ENCODE results near the gene PDCD11. TPM values are rescaled to one million over a fixed set of nuclear protein-coding genes. Genes with fewer than 3 reads are reported as not detected.

The PDCD11 gene
- total RNA-seq, 2 experiments from 2014 or later: 56.4 to 56.7 TPM

DNA sequence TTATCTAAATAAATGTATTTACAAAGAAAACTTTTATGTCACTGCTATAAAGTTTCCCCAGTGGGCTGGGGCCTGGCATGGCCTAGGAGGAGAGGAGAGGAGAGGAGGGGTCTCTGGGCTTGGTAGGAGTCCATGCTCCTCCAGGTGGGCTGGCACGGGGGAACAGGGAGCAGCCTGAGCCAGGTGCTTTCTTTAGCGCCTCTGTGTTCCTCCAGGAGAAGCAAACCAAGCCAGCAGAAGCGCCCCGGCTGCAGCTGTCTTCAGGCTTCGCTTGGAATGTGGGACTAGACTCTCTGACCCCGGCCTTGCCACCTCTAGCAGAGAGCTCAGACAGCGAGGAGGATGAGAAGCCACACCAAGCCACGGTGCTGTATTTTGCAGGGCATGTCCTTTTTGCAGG lies 45.2 kb downstream of the PDCD11 start:
- Mint-ChIP-seq H3K36me3 (peaks cover 56% of the 10 kb centered on the region), H3K9me3 (no peaks in the 10 kb centered on the region), H3K4me3 (no peak overlapping the region), H3K27ac (no peak overlapping the region), H3K4me1 (ENCODE audit: low read depth) (no peaks in the 10 kb centered on the region), H3K27me3 (no peaks in the 10 kb centered on the region)
- intact Hi-C loops (cut with micrococcal nuclease): no loop called here
- POLR2A ChIA-PET: no interaction called here
- CTCF ChIA-PET: interaction anchor here (1.5 kb wide), 1 partner anchor 10 kb away, joined by 7 read pairs; the partner anchor contains the start of gene CALHM2
- DNase-seq: no peak

DNA sequence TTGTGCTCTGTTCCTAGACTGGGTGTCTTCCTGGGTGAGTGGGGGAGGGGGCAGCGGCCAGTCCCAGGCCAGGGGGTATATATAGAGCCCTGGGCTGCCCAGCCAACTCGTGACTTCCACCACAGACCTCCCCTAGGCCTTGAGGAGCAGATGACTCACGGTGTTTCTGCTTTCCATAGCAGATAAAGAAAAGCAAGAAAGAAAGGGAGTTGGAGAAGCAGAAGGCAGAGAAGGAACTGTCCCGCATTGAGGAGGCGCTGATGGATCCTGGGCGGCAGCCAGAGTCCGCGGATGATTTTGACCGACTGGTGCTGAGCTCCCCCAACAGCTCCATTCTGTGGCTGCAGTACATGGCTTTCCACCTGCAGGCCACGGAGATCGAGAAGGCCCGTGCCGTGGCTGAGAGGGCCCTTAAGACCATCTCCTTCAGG lies 45.6 kb downstream of the PDCD11 start:
- DNase-seq: no peak
- CTCF ChIA-PET: interaction anchor here (1.5 kb wide), 1 partner anchor 9 kb away, joined by 7 read pairs; the partner anchor contains the start of gene CALHM2
- intact Hi-C loops (cut with micrococcal nuclease): no loop called here
- no peak overlapping the region for H3K4me3 Mint-ChIP-seq
- POLR2A ChIA-PET: no interaction called here
- H3K27me3 Mint-ChIP-seq: no peaks in the 10 kb centered on the region
- peaks cover 53% of the 10 kb centered on the region for H3K36me3 Mint-ChIP-seq
- H3K27ac Mint-ChIP-seq: no peak overlapping the region
- peaks cover 3% of the 10 kb centered on the region for H3K4me1 Mint-ChIP-seq (ENCODE audit: low read depth)
- no peaks in the 10 kb centered on the region for H3K9me3 Mint-ChIP-seq

DNA sequence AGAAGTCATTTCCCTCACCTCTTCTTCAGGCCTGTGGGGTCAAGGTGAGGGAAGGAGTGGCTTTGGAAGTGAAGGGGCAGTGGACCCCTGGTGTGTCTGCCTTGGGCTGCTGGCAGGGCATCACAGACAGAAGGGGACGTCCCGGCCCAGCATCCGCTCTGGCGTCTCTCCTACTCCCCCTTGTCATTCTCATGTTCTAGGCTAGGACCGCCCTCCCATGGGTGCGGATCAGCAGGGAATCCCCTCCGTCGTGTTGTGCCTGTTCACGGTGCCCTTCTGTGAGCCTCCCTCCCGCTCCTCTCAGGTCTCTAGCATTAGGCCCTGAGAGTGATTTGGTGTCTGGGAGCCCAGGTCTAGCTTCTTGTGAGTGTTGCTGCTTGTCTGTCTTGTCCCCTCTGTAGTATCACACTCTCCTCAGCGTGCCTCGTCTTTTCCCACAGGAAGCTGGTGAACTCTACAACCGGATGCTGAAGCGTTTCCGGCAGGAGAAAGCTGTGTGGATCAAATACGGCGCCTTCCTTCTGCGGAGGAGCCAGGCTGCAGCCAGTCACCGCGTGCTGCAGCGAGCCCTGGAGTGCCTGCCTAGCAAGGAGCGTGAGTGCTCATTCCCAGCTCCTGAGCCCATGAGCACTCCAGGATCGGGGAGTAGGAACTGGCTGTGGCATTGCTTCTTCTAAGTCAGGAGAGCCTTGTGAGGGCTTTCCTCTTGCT lies 47.2 kb downstream of the PDCD11 start:
- Mint-ChIP-seq H3K4me1 (ENCODE audit: low read depth) (peaks cover 11% of the 10 kb centered on the region), H3K9me3 (no peaks in the 10 kb centered on the region), H3K4me3 (no peak overlapping the region), H3K27me3 (no peaks in the 10 kb centered on the region), H3K27ac (no peak overlapping the region), H3K36me3 (peaks cover 50% of the 10 kb centered on the region)
- intact Hi-C loops (cut with micrococcal nuclease): no loop called here
- POLR2A ChIA-PET: interaction anchor here (0.6 kb wide), 1 partner anchor 61 kb away, joined by 4 read pairs; no protein-coding TSS in a partner anchor
- CTCF ChIA-PET: no interaction called here
- no peak for DNase-seq

- Mint-ChIP-seq H3K27ac (no peak overlapping the region), H3K27me3 (no peaks in the 10 kb centered on the region), H3K4me3 (no peak overlapping the region), H3K9me3 (no peaks in the 10 kb centered on the region), H3K4me1 (ENCODE audit: low read depth) (peaks cover 19% of the 10 kb centered on the region), H3K36me3 (peaks cover 54% of the 10 kb centered on the region)
- CTCF ChIA-PET: no interaction called here
- no peak for DNase-seq
- POLR2A ChIA-PET: no interaction called here
- intact Hi-C loops (cut with micrococcal nuclease): no loop called here
Measured at GRCh38 chr10:103444478-103444877, 48.1 kb downstream of the PDCD11 start.

GRCh38 chr10:103445366-103445765 lies 48.9 kb downstream of the PDCD11 start:
- DNase-seq: no peak
- H3K4me1 Mint-ChIP-seq (ENCODE audit: low read depth): peaks cover 26% of the 10 kb centered on the region
- intact Hi-C loops (cut with micrococcal nuclease): no loop called here
- POLR2A ChIA-PET: no interaction called here
- CTCF ChIA-PET: no interaction called here
- H3K9me3 Mint-ChIP-seq: no peaks in the 10 kb centered on the region
- H3K27me3 Mint-ChIP-seq: no peaks in the 10 kb centered on the region
- no peak overlapping the region for H3K27ac Mint-ChIP-seq
- peaks cover 55% of the 10 kb centered on the region for H3K36me3 Mint-ChIP-seq
- H3K4me3 Mint-ChIP-seq: no peak overlapping the region

DNA sequence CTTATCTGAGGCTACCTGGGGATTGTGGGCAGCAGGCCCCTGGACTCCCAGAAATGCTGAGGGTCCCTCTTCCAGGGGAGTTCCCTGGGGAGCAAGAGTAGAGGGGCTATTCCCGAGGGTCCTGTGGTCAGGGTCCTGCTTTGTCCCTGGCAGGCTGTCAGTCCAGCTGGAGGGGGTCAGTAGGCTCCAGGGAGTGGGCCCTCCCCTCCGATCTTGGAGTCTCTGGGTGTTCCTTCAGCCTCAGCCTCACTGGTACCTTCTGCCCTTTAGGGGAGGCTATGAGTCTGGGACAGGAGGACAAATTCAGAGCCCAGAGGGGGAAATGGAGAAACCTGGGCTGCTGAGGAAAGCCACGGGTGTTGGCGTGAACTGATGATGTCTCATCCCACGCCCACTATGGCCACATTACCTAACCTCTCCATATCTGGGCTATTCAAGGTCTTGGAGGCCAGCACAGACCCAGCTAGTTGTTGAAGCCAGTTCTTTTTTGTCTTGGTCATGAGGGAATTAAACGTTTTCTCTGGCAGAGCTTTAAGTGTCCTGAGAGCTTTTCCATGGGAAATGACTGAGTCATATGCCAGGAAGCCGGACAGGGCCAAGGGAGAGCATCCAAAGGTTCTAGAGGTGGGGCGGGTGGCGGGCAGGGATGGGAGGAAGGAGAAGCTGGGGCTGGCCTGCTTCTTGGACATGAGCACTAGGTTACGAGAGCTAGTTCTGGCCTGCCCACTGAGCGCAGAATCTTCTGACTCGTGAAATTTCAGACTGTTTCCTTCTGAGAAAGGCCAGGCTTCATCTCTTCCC lies 49.5 kb downstream of the PDCD11 start:
- H3K4me1 Mint-ChIP-seq (ENCODE audit: low read depth): peaks cover 33% of the 10 kb centered on the region
- no peaks in the 10 kb centered on the region for H3K9me3 Mint-ChIP-seq
- peaks cover 58% of the 10 kb centered on the region for H3K36me3 Mint-ChIP-seq
- no peak overlapping the region for H3K4me3 Mint-ChIP-seq
- DNase-seq: no peak
- ChIA-PET POLR2A (no interaction called here), CTCF (interaction anchor here (0.8 kb wide), 1 partner anchor 40 kb away, joined by 3 read pairs; no protein-coding TSS in a partner anchor)
- H3K27ac Mint-ChIP-seq: peak overlapping the region; percentile 35
- intact Hi-C loops (cut with micrococcal nuclease): no loop called here
- H3K27me3 Mint-ChIP-seq: no peaks in the 10 kb centered on the region

DNA sequence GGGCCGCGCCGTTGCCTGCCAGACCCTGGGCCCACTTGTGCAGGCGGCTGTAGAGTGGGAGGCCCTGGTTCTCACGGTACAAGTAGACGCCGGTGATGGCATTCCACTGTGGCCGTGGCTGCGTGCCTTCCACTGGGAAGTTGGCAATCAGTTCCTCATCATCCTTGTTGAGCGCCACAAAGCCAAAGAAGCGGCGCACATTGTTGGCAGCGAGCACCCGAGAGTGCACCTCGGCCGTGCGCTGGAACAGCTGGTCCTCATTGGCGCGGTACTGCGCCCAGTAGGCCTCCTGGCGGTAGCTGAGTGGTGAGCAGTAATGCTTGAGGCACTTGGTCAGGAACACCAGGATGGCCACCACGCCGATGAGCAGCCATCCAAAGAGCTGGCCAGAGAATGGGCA lies 50.8 kb downstream of the PDCD11 start:
- peaks cover 36% of the 10 kb centered on the region for H3K4me1 Mint-ChIP-seq (ENCODE audit: low read depth)
- intact Hi-C loops (cut with micrococcal nuclease): no loop called here
- ChIA-PET CTCF (no interaction called here), POLR2A (no interaction called here)
- H3K36me3 Mint-ChIP-seq: peaks cover 54% of the 10 kb centered on the region
- H3K27me3 Mint-ChIP-seq: no peaks in the 10 kb centered on the region
- DNase-seq: no peak
- H3K4me3 Mint-ChIP-seq: no peak overlapping the region
- no peaks in the 10 kb centered on the region for H3K9me3 Mint-ChIP-seq
- no peak overlapping the region for H3K27ac Mint-ChIP-seq

DNA sequence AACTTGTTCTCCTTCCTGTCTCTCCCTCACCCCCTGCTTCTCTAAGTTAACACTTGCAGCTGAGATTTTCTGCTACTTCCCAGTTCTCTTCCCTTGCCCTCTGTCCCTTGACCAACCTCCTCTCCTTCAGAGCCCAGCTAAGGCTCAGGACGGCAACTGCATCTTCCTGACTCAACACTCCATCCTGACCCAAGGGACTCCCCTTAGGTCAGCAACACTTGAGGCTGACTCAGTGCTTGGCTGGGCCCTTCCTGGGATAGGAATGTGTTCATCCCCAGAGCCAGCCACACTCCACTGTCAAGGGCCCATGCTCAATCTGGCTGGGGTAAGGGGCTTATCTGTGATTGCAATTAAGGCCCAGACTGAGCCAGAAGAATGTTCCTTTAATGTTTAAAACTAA lies 52.3 kb downstream of the PDCD11 start:
- no peak for DNase-seq
- intact Hi-C loops (cut with micrococcal nuclease): no loop called here
- H3K27ac Mint-ChIP-seq: peak overlapping the region; percentile 63
- ChIA-PET POLR2A (no interaction called here), CTCF (no interaction called here)
- peaks cover 46% of the 10 kb centered on the region for H3K4me1 Mint-ChIP-seq (ENCODE audit: low read depth)
- peaks cover 46% of the 10 kb centered on the region for H3K36me3 Mint-ChIP-seq
- H3K4me3 Mint-ChIP-seq: no peak overlapping the region
- H3K9me3 Mint-ChIP-seq: no peaks in the 10 kb centered on the region
- H3K27me3 Mint-ChIP-seq: no peaks in the 10 kb centered on the region

DNA sequence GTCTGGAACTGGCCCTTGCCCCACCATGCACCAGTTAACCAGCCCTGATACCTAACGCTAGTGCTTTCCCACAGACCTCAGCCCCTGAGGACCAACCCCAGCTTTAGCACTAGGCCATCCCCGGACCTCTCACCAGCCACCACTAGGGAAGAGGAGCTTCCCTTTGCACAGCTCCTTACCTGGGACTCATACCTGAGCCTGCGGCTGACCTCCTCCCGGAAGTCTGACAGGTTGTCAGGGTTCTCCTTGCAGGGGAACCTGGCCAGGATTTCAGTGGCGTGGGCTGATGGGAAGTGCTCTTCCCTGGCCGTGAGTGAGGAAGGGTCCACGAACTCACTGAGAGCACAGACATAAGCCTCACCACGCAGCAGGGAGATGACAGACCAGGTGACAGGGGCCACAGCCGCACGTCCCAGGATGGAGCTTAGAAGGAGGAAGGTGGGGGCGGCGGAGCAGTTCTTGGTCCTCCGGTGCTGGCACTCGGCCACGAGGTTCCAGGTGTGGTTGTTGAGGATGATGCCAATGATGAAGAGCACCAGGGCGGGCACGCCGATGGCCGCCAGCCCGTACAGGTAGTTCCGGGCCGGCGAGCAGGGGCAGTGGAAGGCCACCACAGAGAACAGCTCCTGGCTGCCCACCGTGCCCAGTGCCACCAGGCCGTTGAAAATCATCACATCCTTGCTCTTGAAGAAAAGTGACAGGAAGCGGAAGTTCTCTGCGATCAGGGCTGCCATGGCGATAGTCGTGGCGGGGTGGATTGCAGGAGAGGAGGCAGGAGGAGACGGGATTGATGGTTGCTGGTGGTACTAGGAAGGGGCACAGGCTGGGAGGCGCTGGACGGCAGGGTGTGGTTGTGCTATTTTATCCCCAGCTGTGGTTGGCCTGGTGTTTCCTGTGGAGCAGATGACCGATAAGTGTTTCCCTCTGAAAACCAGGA lies 53.0 kb downstream of the PDCD11 start:
- Mint-ChIP-seq H3K4me3 (peak overlapping the region; percentile 3), H3K36me3 (peaks cover 39% of the 10 kb centered on the region), H3K4me1 (ENCODE audit: low read depth) (peaks cover 47% of the 10 kb centered on the region), H3K9me3 (no peaks in the 10 kb centered on the region), H3K27ac (peak overlapping the region; percentile 63), H3K27me3 (no peaks in the 10 kb centered on the region)
- DNase-seq: no peak
- intact Hi-C loops (cut with micrococcal nuclease): no loop called here
- ChIA-PET CTCF (interaction anchor here (1.2 to 5.1 kb wide), 4 partner anchors 11 to 37 kb away, joined by 3 to 30 read pairs (median 6); no protein-coding TSS in a partner anchor), POLR2A (interaction anchor here (0.6 kb wide), 1 partner anchor 14 kb away, joined by 3 read pairs; no protein-coding TSS in a partner anchor)

- no peaks in the 10 kb centered on the region for H3K9me3 Mint-ChIP-seq
- intact Hi-C loops (cut with micrococcal nuclease): no loop called here
Measured at GRCh38 chr10:103450201-103450695, 53.8 kb downstream of the PDCD11 start.

DNA sequence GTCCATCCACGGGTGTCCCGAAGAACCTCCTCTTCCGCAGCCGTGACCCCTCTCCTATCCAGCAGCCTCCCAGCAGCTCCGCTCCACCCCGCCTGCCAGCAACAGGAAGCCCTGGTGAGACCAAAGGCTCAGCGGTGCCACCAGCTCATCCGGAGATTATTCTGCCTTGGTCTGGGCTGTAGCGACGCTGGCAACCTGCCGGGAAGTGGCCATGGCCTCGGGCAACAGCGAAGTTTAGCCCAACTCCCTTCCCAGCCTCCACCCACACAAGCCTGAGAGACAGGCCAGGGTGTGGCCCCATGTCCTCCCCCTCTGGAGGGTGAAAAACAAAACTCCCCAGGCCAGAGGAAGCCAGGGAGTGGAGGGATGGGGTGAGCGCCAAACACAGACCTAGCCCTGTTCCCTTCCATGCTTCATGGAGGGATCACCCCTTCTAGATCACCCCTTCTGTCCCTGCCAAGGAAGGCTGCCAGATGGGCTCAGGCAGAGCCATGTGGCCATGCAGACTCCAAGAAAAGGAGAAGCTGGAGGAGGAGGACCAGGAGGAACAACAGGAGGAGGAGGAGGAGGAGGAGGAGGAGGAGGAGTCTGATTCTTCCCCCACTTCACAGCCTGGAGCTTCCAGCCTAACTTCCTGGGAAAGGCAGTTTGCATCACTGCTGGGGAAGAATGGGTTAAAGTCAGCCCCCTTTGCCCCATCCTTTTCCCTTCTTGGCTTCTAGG lies 54.8 kb downstream of the PDCD11 start:
- peak overlapping the region; percentile 90 for H3K4me3 Mint-ChIP-seq
- H3K4me1 Mint-ChIP-seq (ENCODE audit: low read depth): peaks cover 47% of the 10 kb centered on the region
- ChIA-PET CTCF (interaction anchor here (0.8 to 5.1 kb wide), 11 partner anchors 9 to 533 kb away, joined by 3 to 30 read pairs (median 5); partner anchors contain the start of gene CNNM2), POLR2A (interaction anchor here (1.0 to 1.3 kb wide), 2 partner anchors 11 to 19 kb away, joined by 3 to 5 read pairs; no protein-coding TSS in a partner anchor)
- peaks cover 32% of the 10 kb centered on the region for H3K36me3 Mint-ChIP-seq
- intact Hi-C loops (cut with micrococcal nuclease): loop anchor here (1.0 kb wide), 1 partner anchor 31 kb away; no protein-coding TSS in a partner anchor
- H3K27ac Mint-ChIP-seq: peak overlapping the region; percentile 91
- peak; percentile 71 for DNase-seq
- H3K27me3 Mint-ChIP-seq: no peaks in the 10 kb centered on the region
- no peaks in the 10 kb centered on the region for H3K9me3 Mint-ChIP-seq

More at GRCh38 chr10:103450201-103450695, 53.8 kb downstream of the PDCD11 start:
- H3K4me3 Mint-ChIP-seq: peak overlapping the region; percentile 90
- no peak for DNase-seq
- CTCF ChIA-PET: interaction anchor here (1.0 to 5.1 kb wide), 8 partner anchors 8 to 36 kb away, joined by 3 to 30 read pairs (median 6); no protein-coding TSS in a partner anchor
- peak overlapping the region; percentile 91 for H3K27ac Mint-ChIP-seq
- peaks cover 36% of the 10 kb centered on the region for H3K36me3 Mint-ChIP-seq
- no peaks in the 10 kb centered on the region for H3K27me3 Mint-ChIP-seq
- H3K4me1 Mint-ChIP-seq (ENCODE audit: low read depth): peaks cover 47% of the 10 kb centered on the region
- POLR2A ChIA-PET: no interaction called here

Measured in activated CD4-positive, alpha-beta memory T cell treated with anti-CD3 and anti-CD28 coated beads for 36 hours (primary cell).